Fibroblast of pulmonary artery (primary cell): ENCODE results near the gene FCGR3A.
A peak's percentile ranks its signal among the peaks of the same experiment; 100 is the strongest.

Experiments used
- DNase-seq: peaks from one replicate; pipeline ENCODE4 v3.0.0-alpha.2; 2010; ENCODE audit warnings: low read depth
- H3K4me3 ChIP-seq: replicated peaks from 2 replicates; pipeline ENCODE4 v1.5.1; 2011; ENCODE audit warnings: low read depth, mild to moderate bottlenecking, control low read depth, low read length, moderate library complexity
- TF ChIP-seq, protein P1 (sequence below): IDR thresholded peaks from 2 replicates; pipeline ENCODE4 v1.5.1; 2011; ENCODE audit warnings: mild to moderate bottlenecking, control low read depth, low read length, inconsistent platforms; ENCODE audit errors: missing control alignments

Gene FCGR3A

DNA sequence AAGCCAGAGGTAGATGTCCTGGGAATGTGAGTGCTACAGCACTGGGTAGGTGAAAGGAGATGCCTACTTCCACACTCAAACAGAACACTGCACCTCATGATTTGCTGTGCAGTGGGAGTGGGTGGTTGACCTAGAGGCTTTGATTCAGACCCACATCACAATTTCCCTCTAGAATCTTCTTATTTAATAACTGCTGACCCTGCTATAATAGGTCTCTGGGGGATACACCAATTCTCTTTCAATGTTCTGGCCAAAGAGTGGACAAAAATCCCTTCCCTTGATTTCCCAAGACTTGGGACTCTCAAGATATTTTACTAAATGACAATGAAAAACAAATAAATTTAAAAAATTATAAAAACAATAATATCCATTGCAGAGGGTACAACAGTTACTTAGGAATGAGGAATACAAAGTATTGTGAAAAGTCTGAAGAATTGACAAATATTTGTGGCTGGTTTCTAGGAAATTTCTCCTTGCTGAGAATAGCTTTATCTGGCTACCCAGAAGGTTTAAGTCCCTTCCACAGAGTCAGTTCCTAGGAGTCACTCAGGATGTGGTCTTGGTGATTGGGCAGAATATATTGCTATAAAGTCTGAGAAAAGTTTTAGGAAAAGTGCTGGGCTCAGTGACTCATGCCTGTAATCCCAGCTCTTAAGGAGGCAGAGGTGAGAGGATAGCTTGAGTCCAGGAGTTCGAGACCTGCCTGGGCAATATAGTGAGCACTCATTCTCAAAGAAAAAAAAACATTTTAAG lies 46.8 kb downstream of the FCGR3A start:
- DNase-seq: peak; percentile 42
- no peak overlapping the region for H3K4me3 ChIP-seq
- TF ChIP-seq, protein P1, sequence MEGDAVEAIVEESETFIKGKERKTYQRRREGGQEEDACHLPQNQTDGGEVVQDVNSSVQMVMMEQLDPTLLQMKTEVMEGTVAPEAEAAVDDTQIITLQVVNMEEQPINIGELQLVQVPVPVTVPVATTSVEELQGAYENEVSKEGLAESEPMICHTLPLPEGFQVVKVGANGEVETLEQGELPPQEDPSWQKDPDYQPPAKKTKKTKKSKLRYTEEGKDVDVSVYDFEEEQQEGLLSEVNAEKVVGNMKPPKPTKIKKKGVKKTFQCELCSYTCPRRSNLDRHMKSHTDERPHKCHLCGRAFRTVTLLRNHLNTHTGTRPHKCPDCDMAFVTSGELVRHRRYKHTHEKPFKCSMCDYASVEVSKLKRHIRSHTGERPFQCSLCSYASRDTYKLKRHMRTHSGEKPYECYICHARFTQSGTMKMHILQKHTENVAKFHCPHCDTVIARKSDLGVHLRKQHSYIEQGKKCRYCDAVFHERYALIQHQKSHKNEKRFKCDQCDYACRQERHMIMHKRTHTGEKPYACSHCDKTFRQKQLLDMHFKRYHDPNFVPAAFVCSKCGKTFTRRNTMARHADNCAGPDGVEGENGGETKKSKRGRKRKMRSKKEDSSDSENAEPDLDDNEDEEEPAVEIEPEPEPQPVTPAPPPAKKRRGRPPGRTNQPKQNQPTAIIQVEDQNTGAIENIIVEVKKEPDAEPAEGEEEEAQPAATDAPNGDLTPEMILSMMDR: no peak

DNA sequence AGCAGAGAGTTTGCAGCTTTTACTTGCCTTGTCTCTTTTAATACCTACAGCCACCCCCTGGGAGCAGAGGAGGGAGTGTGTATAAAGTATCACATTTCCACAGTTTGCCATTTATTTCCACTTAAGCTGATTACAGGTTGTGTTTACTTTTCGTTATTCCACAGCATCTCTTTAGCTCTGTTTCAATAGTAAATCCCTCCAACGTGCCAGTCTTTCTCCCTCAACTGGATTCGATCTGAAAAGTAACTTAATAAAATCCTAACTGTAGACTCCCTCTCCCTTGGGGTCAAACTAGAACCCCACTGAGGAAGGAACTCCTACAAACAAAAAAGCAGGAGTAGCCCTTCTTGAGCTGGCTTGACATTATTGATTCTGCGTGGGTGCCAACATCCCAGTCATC lies 47.4 kb downstream of the FCGR3A start:
- no peak overlapping the region for H3K4me3 ChIP-seq
- DNase-seq: no peak
- TF ChIP-seq, protein P1: no peak

DNA sequence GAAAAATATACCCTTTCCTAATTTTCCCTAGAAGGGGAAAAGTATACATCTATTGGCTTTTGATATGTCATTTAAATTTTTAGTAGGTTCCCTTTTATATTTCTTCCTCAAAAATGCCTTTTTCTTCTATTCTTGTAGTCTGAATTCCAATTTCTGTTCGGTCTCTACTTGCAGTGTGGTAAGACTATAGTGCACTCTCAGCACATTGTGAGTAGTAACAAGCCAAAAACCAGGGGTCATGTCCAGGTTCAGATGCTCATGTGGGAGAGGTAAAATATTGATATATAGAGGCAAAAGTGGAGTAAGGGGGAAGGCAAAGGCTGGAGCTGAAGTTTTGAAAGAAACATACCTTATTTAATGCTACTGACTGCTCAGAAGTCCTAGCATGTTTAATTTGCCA lies 48.4 kb downstream of the FCGR3A start:
- no peak overlapping the region for H3K4me3 ChIP-seq
- TF ChIP-seq, protein P1: no peak
- DNase-seq: no peak

DNA sequence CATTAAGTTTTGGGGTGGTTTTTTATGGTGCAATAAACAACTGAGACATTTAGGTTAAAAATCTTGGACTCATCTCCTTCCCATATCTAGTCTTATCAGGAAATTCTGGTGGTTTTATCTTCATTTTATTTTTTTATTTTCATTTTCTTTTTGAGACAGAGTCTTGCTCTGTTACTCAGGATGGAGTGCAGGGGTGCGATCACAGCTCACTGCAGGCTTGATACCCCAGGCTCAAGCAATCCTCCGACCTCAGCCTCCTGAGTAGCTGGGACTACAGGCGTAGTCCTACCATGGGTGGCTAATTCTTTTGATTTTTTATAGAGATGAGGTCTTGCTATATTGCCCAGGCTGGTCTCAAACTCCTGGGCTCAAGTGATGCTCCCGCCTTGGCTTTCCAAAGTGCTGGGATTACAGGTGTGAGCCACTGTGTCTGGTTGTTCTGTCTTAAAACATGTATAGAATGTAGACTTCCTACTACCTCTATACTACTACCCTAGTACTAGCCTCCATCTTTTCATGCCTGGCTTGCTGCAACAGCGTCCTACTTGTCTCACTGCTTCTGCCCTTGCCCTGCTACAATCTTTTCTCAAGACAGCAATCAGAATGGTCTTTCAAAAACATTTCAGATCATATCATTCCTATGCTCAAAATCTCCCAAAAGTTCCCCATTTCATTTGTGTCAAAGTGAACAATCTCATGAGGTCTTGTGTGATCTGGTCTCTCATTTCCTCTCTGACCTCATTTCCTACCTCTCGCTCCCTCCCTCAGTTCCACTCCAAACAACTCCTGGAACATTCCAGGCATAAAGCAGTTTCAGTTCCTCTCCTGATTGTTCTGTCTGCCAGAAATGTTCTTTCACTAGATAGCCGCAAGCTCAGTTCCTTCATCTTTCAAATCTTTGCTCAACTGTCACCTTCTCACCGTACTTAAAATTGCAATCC lies 50.2 kb downstream of the FCGR3A start:
- DNase-seq: peak; percentile 55
- TF ChIP-seq, protein P1: no peak
- no peak overlapping the region for H3K4me3 ChIP-seq

DNA sequence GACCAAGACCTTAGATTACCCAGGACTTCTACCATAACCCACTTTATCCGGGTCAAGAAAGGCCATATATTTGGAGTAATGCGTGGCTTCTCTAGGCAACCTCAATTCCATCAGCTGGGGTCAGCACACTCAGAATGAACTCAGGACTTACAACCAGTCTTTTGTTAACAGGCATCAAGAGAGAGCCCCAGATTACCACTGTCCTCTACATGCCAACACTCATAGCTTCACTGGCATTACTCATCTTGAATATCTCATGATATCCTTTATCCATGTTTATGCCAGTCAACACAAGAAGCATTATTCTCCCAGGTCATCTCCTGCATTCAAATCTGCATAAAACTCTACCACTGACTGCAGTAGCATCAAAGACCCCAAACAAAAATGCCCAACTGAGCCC lies 51.0 kb downstream of the FCGR3A start:
- TF ChIP-seq, protein P1: no peak
- no peak for DNase-seq
- H3K4me3 ChIP-seq: no peak overlapping the region

DNA sequence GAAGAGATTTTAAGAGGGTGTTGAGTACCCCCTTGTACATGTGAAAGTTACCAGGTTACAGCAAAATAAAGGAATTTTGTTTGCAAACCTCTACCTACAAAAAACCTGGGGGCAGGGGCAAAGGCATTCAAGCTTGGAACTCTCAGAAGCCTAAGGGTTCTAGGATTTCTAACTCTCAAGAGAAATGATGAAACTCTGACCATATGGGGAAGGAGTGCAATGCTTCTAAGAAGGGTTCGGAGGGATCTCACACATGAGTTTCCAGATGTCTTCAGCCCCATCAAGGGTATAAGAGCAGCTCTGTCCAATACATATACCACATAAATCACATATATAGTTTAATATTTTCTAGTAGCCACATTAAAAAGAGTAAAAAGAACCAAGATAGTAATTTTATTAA lies 51.7 kb downstream of the FCGR3A start:
- DNase-seq: no peak
- H3K4me3 ChIP-seq: no peak overlapping the region
- TF ChIP-seq, protein P1: no peak
